GM04504 (cell line): Measurements from ENCODE around the gene IFI30.
"Not testable (repeated sequence)": the region's sequence is repeated elsewhere in the genome, so short reads cannot be mapped to it uniquely, and the experiment has no call there.

Experiments
- DNase-seq: peaks from one replicate; pipeline ENCODE4 v3.0.0-alpha.2; 2012; ENCODE audit warnings: low read depth

Gene IFI30

GRCh38 chr19:18152817-18153555 is 20.6 kb upstream of the IFI30 start, which contains the start of gene PIK3R2:
Gene PIK3R2, plus strand, starts transcription at chr19:18153163. Its CDS starts 2,717 bp downstream, at chr19:18155880.
- DNase-seq, result peak; percentile 98

GRCh38 chr19:18153556-18154134 is 20.0 kb upstream of the IFI30 start:
- no peak for DNase-seq

GRCh38 chr19:18155095-18156087 is 18.2 kb upstream of the IFI30 start:
- DNase-seq, result no peak

GRCh38 chr19:18156268-18156667 is 17.3 kb upstream of the IFI30 start:
- no peak for DNase-seq

- peak; percentile 58 for DNase-seq
Measured at GRCh38 chr19:18156841-18157464, 16.7 kb upstream of the IFI30 start.

- no peak for DNase-seq
Measured at GRCh38 chr19:18157465-18158063, 16.0 kb upstream of the IFI30 start.

GRCh38 chr19:18158467-18158866 is 15.1 kb upstream of the IFI30 start:
- DNase-seq, result no peak

- DNase-seq, result not testable (repeated sequence)
Measured at GRCh38 chr19:18159059-18159616, 14.5 kb upstream of the IFI30 start.

GRCh38 chr19:18159810-18160209 is 13.8 kb upstream of the IFI30 start:
- no peak for DNase-seq

- DNase-seq, result no peak
Measured at GRCh38 chr19:18160493-18160970, 13.1 kb upstream of the IFI30 start.

GRCh38 chr19:18160971-18161635 is 12.5 kb upstream of the IFI30 start:
- no peak for DNase-seq

- DNase-seq, result no peak
Measured at GRCh38 chr19:18161636-18162002, 12.0 kb upstream of the IFI30 start.

- no peak for DNase-seq
Measured at GRCh38 chr19:18164072-18164471, 9.5 kb upstream of the IFI30 start.

- no peak for DNase-seq
Measured at GRCh38 chr19:18165794-18166544, 7.6 kb upstream of the IFI30 start.

GRCh38 chr19:18167011-18167410 is 6.6 kb upstream of the IFI30 start:
- no peak for DNase-seq

- no peak for DNase-seq
Measured at GRCh38 chr19:18167975-18168645, 5.5 kb upstream of the IFI30 start.

GRCh38 chr19:18168673-18169381 is 4.8 kb upstream of the IFI30 start:
- no peak for DNase-seq

- DNase-seq, result no peak
Measured at GRCh38 chr19:18170714-18171255, 2.8 kb upstream of the IFI30 start.
